ENCODE data around the gene PPCDC. TPM values are rescaled to one million over a fixed set of nuclear protein-coding genes. Genes with fewer than 3 reads are reported as not detected.

PPCDC gene
- total and polyA plus RNA-seq, 10 of the 15 experiments (the other 5 are each of a cell fraction or from before 2014, with no cell fraction given), result 32.5 to 135 (median 55.0) TPM

DNA sequence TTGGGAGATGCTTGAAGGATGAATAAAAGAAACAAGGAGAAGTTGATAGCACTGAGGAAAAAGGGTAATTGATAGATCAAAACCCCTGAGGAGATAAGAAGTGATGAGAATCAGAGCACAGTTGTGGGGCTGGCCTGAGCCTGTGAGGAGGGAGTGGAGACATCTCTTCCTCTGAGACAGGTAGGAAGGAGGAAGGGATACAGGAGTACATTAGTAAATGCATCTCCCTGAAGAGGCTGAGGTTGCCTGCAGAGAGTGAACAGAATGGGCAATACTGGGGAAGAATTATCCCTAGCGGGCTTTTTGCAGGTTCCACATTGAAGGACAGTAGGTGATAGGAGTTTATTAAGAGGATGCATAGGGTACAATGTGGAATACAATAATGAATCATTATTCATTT lies 45.3 kb upstream of the PPCDC start (continued):
- TF ChIP-seq CBX5 (IDR thresholded peaks at IDR 0.05; ENCODE audit: low read depth), result no peak
- no peak for TF ChIP-seq MTA2 (IDR thresholded peaks at IDR 0.05; ENCODE audit: low read depth)
- no peak for TF ChIP-seq ZNF24 (IDR thresholded peaks at IDR 0.05)

DNA sequence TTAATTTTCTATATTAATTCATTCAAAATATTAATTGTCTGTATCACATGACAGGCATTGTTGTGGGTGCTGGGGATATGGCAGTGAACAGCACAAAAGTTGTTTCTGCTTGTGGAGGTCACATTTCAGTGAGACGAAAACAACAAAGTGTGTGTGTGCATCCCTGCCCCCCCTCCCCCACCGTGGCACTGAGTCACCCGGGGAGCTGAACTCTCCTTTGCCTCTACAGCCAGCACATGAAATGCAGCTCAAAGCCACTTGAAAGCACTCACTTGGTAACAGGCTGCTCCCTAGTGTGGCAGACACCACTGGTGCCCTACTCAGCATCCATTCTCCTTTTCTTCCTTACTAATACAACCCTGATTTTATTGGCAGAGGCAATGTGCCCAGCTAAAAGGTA lies 44.9 kb upstream of the PPCDC start:
- Histone ChIP-seq H2AFZ (ENCODE audit: control insufficient read depth, low read depth, low read length) (no peak overlapping the region), H3K4me2 (ENCODE audit: control insufficient read depth, insufficient read depth) (no peak overlapping the region), H3K27ac (ENCODE audit: control insufficient read depth, insufficient read depth) (no peak overlapping the region), H3K4me3 (no peak overlapping the region), H4K20me1 (ENCODE audit: control insufficient read depth, insufficient read depth) (no peaks in the 10 kb centered on the region), H3K9me3 (replicated peaks; ENCODE audit: control insufficient read depth, insufficient read depth, low read length) (no peaks in the 10 kb centered on the region), H3K9ac (ENCODE audit: control insufficient read depth, insufficient read depth, low read length) (no peak overlapping the region), H3K27me3 (replicated peaks in 1 of 2; ENCODE audit: control insufficient read depth in 2 of 2, insufficient read depth in 2 of 2, low read length in 1 of 2) (no peaks in the 10 kb centered on the region), H3K79me2 (ENCODE audit: control insufficient read depth, insufficient read depth, low read length) (no peaks in the 10 kb centered on the region), H3K36me3 (ENCODE audit: control insufficient read depth in 2 of 2, insufficient read depth in 2 of 2, low read length in 1 of 2) (no peaks in the 10 kb centered on the region), H3K4me1 (ENCODE audit: control insufficient read depth, insufficient read depth, low read length) (no peaks in the 10 kb centered on the region)
- in situ Hi-C loops (cut with MboI), result no loop called here
- DNase-seq (ENCODE audit: low read depth, low spot score), result no peak
- CTCF ChIA-PET, result interaction anchor here (0.6 to 1.6 kb wide), 3 partner anchors 10 to 850 kb away, joined by 3 to 6 read pairs (median 3); no protein-coding TSS in a partner anchor
- RAD21 ChIA-PET (ENCODE audit: unreplicated experiment), result no interaction called here
- 3% methylated on average over 3 of the region's 3 CpGs for WGBS (ENCODE audit: insufficient coverage, insufficient replicate concordance, low lambda C conversion rate, missing lambda C conversion rate)
- peak; percentile 50; the same call in 1 of the 3 replicates for ATAC-seq
- intact Hi-C loops (cut with micrococcal nuclease; ENCODE audit: unreplicated experiment), result no loop called here
- TF ChIP-seq BCL11A (IDR thresholded peaks at IDR 0.05; ENCODE audit: low read depth, low read length) (no peak), EP300 (IDR thresholded peaks at IDR 0.05; ENCODE audit: borderline replicate concordance in 1 of 2, control insufficient read depth in 1 of 2, low read depth in 2 of 2, low read length in 2 of 2) (no peak), SRF (IDR thresholded peaks at IDR 0.05; ENCODE audit: low read depth in 2 of 2, low read length in 2 of 2) (no peak)
- no TSS peak for BruUV-seq (replicated peaks)
- SMC1A ChIA-PET (ENCODE audit: uncharacterized antibody, unreplicated experiment), result interaction anchor here (1.1 to 1.8 kb wide), 3 partner anchors 10 to 18 kb away, joined by 3 to 4 read pairs (median 4); no protein-coding TSS in a partner anchor
- FAIRE-seq, result no peak
- POLR2A ChIA-PET, result interaction anchor here (0.5 kb wide), 2 partner anchors 30 to 794 kb away, joined by 3 to 4 read pairs; no protein-coding TSS in a partner anchor

Data from GM12878 (cell line).